Gastroesophageal sphincter (tissue), 2 donors: ENCODE results near the gene DNAAF2.

Experiments used
- EP300 ChIP-seq: sonication (generic); formaldehyde crosslinking; IDR thresholded peaks from one replicate; pipeline ENCODE4 v1.6.1; 2017; ENCODE audit warnings: antibody characterized with exemption, mild to moderate bottlenecking
- POLR2A ChIP-seq, 2 donors: fragments of 450-650 bp; IDR thresholded peaks; one replicate each; pipeline ENCODE4 v1.6.1; 2017; ENCODE audit warnings: antibody characterized with exemption in 2 of 2, mild to moderate bottlenecking in 2 of 2, moderate library complexity in 1 of 2

DNA sequence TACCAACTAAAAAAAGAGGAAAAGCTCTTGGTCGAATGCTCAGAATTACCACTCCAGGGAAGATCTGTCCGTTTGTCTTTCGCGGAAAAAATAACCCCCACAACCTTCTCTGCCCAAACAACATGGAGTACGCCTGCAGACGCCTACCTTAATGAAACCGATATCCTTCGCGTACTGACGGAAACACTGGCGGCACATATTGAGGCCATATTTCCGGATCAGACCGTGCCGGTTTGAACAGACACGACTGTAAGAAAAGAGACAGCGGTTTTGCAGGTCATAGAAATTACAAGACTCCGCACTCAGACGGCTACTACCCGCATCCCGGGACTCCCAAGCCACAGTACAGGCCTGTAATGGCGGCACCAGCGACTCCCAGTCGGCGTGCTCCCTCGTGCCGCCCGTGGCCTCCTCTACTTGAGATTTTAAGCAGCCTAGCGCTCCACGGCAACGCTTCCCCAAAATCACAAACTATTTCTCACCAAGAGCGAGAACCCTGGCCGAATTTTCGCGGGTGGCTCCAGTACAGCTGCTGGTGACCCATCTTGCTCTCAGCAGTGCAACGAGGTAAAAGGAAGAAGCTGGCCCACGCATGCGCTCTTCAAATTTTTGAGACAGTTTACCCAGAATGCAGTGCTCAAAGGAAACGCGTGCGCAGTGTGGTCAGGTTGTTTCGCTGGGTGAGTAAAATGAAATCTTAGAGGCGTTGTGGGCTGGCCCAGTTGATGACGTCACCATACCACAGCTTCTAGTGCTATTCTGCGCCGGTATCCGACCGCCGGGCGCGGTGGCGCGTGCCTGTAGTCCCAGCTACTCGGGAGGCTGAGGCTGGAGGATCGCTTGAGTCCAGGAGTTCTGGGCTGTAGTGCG is 49.0 kb downstream of the DNAAF2 start, which contains the start of gene RPS29:
- TF ChIP-seq EP300 (no peak), POLR2A (IDR thresholded peaks at IDR 0.05) (peak; percentile 76 to 92)
